ENCODE results near the gene DNAJB5.
"Not testable (repeated sequence)": the region's sequence is repeated elsewhere in the genome, so short reads cannot be mapped to it uniquely, and the experiment has no call there.

DNAJB5 gene

DNA sequence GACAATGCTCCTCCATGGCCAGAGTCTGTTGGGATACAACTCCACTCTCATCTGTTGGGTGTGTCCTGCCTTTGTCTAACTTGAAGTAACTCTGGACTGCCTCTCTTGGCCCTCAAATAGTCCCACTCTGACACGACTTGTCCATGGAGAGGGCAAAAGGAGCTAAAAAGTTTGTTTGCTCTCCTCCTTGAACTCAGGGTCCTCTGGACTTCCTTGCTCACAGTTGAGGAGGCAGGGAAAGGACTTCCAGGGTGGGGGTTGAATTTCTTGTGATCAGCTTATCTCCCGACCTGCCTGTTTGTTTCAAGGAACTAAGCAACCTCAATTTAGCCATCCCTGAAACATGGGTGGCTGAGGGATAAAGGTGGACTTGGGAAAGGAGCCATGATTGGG lies 11.7 kb downstream of the DNAJB5 start:
- DNase-seq: no peak

DNA sequence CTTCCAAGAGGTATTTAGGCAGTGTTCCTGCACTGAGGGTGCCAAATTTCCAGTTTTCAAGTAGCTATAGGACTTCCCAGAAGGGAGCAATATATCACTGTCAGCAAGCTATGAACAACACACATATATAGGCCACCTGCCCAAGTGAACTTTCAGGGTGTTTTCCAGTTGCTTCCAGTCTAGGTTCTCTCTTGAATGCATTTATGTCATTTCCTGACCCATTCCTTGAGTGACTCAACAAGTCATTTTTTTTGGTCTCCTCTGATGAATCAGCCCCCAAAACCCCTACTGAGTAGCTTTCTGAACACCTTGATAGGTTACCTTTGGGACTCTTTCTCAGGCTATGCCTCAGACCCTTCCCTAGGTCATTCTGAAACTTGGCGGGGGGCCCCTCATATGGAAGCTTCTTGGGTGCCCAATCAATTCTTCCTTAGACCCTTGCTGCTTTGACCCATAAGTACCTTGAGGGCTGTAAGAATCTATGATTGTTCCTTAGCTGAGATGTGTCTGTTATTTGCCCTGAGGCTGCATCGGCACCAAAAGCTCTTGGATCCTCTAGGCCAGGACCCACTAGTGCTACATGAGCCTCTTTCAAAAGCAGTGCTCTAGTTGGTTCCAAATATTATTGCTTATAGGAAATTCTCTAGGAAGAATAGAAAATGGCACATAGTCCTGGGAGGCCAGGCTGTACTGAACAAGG lies 12.4 kb downstream of the DNAJB5 start:
- DNase-seq: no peak

DNA sequence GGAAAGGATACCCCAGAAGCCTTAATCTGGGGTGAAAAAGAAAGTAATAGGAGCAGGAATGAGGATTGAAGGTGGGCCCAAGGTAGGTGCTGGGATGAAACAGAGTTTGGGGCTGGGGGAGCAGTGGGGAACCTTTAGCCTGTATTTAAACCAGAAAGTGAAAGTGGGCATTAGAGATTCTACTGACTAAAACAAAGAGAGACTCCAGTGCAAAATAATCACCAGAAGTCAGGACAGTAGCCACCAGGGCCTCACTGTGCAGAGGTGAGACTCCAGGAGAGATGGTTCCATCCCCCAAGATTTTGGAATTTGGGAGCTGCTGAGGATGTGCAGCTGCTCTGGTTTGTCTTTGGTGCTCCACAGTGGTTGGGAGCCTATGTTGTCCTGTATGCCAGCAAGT lies 13.1 kb downstream of the DNAJB5 start:
- DNase-seq: no peak

DNA sequence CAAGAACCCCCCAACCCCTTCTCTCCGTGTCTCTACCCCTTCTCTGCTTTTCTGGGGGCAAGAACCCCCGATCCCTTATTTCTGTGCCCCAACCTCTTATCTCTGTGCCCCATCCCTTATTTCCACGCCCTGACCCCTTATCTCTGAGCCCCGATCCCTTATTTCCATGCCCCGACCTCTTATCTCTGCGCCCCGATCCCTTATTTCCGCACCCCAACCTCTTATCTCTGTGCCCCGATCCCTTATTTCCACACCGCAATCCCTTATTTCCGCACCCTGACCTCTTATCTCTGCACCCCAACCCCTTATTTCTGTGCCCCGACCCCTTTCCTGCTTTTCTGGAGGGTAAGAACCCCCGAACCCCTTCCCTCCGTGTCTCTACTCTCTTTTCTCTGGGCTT lies 14.8 kb downstream of the DNAJB5 start:
- DNase-seq: not testable (repeated sequence)

DNA sequence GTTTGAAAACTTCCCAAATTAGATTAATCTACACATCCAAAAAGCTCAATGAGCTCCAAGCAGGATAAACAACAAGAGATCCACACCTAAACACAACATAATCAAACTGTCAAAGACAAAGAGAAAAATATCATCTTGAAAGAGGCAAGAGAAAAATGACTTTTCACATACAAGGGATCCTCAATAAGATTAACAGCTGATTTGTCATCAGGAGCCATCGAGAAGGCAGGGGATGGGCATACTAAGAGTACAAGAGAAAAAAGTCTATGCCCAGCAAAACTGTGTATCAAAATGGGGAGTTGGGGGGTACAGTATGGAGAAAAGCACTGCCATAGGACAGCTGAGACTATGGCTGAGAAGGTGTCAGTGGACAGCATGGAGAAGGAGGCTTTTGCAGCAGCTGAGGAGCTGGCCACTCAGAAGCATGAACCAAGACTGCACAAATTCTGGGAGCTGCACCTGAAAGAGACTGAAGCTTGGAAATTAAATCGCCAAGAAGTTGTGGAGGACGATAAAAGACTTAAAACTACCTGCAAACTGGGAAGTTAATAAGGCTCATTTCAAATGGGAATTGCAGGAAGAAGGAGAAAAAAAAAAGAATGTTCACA lies 20.9 kb downstream of the DNAJB5 start:
- DNase-seq: no peak

DNA sequence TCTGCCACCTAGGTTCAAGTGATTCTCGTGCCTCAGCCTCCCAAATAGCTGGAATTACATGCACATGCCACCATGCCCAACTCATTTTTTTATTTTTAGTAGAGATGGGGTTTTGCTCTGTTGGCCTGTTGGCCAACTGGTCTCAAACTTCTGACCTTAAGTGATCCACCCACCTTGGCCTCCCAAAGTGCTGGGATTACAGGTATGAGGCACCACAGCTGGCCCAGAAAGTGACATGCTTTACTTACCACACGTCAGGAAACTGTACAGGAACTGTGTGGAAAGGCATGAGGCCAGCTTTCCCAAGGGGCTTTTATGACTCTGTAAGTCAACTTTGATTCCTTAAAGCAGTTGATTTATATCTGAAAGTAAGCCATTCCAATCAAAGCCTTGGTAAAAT lies 25.0 kb downstream of the DNAJB5 start:
- DNase-seq: no peak

DNA sequence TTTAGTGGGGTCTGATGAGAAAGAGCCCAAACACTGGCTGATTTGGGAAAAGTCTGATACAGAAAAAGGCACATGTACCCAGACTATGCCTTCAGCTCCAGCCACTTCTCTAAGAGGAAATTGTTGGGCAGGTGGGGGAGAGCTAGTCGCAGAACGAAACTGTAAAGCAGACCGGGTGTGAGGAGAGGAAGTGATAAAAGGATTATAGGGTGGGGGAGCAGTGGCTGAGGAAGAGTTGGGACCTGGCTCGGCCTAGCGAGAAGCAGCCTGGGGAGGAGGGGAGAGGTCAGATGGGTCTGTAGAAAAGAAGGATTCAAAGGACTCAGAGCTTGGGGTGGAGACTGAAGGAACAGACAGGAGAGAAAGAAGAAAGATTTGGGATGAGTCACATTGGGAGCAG lies 33.9 kb downstream of the DNAJB5 start:
- DNase-seq: not testable (repeated sequence)

DNA sequence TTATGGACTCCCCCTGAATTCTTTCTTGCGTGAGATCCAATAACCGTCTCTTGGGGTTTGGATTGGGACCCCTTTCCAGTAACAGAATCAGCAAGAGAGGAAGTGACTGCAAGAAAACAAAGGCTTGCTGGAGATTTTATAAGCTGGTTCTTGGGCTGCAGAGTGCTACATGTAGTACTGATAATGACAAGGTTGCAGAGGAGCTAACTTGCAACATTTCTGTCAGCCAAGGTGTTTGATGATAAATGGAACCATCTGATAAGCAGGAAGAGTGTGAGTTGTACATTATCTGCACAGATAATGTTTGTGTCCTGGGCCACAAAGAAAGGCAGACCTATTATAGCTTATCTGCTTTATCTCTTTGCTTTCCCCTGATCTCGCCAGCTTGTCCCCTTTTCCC lies 37.1 kb downstream of the DNAJB5 start:
- DNase-seq: no peak

DNA sequence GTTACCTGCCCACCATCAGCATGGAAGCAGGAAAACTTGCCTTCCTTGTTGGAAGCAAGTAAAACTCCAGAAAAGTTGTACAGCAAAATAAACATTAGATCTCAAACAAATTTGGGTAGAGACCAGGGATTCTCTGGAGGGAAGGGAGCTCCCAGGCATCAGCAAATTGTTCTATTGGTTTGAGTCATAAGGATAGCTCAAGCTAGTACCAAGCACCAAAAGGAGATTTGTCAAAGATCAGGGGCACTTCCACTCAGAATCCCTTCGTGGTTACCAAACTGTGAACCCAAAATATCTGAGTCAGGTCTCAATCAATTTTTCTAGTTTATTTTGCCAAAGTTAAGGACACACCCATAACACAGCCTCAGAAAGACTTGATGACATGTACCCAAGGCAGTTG lies 37.8 kb downstream of the DNAJB5 start:
- DNase-seq: no peak

DNA sequence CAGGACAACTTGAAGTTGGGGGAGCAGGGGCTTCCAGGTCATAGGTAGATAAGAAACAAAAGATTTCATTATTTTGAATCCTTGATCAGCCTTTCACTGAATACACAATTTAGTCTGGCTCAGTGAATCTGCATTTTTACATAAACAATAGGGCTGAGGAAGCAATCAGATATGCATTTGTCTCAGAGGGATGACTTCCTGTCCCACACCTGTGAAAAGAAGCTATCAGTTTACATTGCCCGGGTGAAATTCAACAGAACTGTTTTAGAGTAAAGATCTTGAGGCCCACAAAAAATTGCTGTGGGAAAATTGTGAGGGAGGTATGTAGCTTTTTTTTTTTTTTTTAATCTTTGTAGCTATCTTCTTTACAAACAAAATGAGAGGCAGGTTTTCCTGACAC lies 38.3 kb downstream of the DNAJB5 start:
- DNase-seq: no peak

DNA sequence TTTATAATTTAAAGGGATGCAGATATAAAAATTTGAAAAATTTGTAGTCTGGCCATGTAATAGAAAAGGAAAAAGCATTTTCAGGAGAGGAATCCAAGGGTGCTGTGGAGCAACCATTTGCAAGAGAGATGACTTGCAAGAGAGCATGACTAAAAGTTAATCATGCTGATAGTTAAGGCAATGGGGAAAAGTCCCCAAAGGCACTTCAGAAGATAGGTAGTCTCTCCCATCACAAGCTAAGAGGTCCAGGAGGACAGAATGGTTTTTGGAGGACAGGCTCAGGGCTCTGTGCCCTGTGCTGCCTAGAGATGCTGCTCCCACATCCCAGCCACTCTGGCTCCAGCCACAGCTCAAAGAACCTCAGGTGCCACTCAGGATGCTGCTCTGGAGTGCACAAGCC lies 38.8 kb downstream of the DNAJB5 start:
- DNase-seq: no peak

DNA sequence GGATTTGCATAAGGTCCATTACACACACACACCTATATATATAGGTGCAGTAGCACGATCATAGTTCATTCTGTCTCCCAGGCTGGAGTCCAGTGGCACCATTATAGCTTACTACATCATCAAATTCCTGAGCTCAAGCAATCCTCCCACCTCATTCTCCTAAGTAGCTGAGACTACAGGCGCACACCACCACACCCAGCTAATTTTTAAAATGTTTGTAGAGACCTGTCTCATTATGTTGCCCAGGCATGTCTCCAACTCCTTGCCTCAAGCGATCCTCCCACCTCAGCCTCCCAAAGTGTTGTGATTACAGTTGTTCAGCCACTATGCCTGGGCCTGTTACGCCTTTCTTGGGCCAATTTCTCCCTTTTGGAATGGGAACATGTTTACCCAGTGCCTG lies 39.7 kb downstream of the DNAJB5 start:
- DNase-seq: no peak

DNA sequence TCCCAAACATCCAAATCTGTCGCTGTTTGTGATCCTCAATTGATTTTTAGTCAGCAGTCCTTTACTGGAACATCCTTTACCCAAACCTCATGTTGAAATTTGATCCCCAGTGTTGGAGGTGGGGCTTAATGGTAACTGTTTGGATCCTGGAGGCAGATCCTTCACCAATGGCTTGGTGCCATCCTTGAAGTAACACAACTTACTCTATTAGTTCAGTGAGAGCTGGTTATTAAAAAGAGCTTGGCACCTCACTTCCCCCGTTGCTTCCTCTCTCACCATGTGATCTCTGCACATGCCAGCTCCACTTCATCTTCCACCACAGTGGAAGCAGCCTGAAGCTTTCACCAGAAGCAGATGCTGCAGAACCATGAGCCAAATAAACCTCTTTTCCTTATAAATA lies 40.3 kb downstream of the DNAJB5 start:
- no peak for DNase-seq

DNA sequence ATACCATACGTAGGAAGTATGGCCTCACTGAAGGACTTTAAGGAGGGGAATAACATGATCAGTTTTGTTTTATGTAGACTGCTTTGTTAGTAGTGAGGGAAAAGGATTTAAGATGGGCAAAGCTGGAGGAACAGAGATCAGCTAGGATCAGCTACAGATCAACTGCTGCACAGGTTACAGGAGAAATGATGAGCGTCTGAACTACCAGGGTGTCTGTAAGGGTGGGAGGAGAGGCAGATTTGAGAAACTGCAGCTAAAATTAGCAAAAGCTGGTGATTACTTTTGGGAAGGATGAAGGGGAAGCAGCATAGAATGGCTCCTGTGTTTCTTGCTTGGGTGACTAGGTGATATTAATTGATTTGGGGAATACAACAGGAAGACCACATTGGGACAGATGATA lies 43.6 kb downstream of the DNAJB5 start:
- no peak for DNase-seq

DNA sequence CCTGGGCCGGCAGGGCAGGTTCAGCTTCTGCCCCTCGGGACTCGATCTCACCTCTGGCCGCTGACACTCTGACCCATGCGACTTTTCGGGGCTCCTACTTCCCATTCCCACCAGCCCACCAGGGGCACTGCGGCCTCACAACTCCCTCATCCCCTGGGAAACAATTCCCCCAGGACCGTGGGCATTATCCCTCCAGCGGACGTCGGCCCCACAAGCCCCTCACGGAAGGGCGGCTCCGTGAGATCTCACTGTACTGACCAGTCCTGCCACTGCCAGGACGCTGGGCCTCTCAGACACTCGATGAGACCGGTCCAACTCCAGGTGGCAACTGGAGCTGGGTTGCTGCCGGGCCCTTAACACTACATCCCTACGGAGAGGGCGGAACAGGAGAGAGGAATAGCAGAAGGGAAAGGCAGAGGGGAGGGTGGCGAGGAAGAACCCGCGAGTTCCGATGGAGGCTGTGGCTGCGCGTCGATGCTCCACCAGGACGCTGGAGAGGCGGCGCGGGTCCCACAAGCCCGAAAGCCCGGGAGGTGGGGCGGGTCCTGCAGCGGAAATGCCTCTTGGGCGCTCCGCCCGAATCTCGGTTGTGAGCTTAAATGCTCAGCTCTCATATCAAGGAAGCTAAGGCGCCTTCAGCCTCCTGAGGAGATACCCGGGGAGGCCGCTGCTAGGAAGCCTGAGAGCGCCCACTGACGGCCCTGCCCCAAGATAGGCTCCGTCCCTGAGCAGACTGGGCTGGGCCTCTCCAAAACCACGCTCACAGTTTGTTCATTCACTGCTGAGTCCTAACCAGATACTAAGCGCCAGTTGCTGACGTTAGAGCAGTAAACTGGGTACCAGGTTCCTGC lies 46.5 kb downstream of the DNAJB5 start:
- no peak for DNase-seq

DNA sequence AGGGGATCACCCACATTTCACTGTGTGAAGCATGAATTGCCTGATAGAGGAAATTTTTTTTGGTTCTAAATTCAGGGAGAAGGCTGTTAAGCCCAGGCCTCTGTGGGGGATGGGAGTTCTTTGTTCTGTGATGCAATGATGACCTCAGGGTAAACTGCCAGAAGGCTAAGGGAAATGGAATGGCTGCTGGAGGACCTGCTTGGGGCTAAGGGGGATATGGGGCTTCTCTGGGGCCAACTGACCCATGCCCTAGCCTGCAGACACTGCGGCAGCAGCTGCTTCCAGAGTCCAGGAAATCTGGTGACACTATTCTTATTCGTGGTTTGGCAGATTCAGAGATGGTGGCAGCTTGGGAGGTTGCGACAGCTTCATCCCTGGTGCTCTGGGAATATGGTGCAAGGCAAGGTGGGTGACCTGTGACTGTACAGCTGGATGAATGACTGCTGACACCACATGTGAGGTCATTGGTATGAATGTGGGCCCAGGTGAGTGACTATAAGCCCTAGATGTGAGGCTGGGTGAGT lies 52.6 kb downstream of the DNAJB5 start:
- no peak for DNase-seq

DNA sequence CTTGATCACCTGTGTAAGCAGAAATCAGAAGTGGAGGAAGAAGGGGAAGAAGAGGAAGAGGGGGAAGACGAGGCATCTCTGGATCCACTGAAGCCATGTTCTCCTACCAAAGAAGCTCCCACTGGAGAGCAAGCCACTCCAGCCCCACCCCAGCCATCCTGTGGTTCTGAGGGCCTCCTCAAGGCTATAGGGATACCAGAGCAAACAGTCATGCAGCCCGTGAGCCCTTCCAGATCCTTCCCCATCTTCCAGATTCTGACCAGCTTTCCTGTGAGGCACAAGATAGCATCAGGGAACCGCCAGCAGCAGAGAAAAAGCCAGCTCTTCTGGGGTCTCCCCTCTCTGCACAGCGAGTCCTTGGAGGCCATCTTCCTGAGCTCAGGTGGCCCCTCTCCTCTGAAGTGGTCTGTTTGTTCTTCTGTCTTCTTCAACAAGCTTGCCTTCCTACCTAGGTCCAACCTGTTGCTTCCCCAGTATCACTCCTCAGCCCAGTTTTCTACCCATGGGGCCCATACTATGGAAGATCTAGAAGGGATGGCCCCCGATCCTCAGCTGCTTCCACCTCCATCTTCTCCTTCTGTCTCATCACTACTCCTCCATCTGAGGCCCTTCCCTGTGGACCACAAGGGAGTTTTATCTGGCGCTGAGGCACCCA lies 53.5 kb downstream of the DNAJB5 start:
- no peak for DNase-seq

DNA sequence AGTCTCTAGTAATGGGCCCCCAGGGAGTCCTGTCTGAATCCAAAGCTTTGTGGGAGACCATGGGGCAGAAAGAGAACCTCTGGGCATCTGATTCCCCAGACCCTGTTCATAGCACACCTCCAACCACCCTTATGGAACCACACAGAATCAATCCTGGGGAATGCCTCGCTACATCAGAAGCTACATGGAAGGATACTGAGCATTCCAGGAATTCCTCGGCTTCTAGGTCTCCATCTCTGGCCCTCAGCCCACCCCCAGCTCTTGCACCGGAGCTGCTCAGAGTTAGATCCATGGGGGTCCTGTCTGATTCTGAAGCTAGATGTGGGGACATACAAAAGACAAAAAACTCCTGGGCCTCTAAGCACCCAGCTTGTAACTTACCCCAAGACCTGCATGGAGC lies 54.5 kb downstream of the DNAJB5 start:
- no peak for DNase-seq

Measured in amniotic stem cell (primary cell).